KOPT-K1 (cell line): ENCODE results near the gene SBF1.
"Not testable (repeated sequence)": the region's sequence is repeated elsewhere in the genome, so short reads cannot be mapped to it uniquely, and the experiment has no call there.

Experiments used
- H3K27ac ChIP-seq: fragments of 200-600 bp; sonication (generic); 2 replicates; pipeline ENCODE4 v1.5.1; 2016; ENCODE audit warnings: antibody characterized with exemption, mild to moderate bottlenecking, low read depth, low read length; ENCODE audit not compliant: poor library complexity, severe bottlenecking
- H3K36me3 ChIP-seq: fragments of 200-600 bp; sonication (generic); 2 replicates; pipeline ENCODE4 v1.5.1; 2017; ENCODE audit warnings: antibody characterized with exemption, mild to moderate bottlenecking, low read length, moderate library complexity; ENCODE audit not compliant: insufficient read depth
- H3K9me3 ChIP-seq: fragments of 200-600 bp; sonication (generic); 2 replicates; pipeline ENCODE4 v1.5.1; 2017; ENCODE audit warnings: antibody characterized with exemption, low read length, mild to moderate bottlenecking; ENCODE audit not compliant: insufficient read depth, poor library complexity, severe bottlenecking

Gene SBF1

DNA sequence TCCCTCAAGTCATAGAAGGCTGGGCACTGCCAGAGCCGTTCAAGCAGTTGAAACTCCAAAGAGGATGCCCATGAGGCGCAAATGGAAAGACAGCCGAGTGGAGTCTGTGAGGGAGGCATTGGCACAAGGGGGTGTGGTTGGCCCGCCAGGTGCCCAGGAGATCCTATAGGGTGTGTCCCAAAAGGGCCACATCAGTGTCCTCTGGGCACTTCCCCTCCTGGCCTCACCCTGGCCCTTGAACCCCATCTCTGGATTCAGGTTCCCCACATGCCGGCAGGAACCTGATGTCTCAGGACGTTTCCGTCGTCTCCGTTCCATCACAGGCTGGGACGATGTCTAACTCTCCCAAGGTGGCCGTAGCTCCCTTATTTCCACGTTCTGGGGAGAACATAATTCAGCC is 54.3 kb downstream of the SBF1 start:
- Histone ChIP-seq H3K9me3 (no peaks in the 10 kb centered on the region), H3K27ac (no peak overlapping the region), H3K36me3 (peaks cover 94% of the 10 kb centered on the region)

DNA sequence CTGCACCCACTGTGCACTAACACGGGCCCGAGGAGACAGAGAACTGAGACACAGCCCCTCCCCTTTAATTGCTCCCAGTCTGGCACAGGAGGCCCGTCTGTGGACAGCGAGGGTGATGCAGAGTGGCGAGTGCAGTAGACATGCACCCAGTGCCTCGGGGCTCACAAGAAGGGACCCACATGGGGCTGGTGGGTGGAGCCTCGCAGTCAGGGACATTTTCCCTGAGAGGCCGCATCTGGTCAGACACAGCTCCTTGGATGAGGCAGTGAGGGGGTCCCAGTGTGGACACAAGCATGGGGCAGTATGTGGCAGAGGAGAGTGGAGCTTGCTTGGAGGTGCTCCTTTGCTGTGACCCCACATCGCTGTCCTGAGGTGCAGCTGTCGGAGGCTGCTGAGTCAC is 54.8 kb downstream of the SBF1 start:
- no peak overlapping the region for H3K27ac ChIP-seq
- H3K9me3 ChIP-seq: no peaks in the 10 kb centered on the region

DNA sequence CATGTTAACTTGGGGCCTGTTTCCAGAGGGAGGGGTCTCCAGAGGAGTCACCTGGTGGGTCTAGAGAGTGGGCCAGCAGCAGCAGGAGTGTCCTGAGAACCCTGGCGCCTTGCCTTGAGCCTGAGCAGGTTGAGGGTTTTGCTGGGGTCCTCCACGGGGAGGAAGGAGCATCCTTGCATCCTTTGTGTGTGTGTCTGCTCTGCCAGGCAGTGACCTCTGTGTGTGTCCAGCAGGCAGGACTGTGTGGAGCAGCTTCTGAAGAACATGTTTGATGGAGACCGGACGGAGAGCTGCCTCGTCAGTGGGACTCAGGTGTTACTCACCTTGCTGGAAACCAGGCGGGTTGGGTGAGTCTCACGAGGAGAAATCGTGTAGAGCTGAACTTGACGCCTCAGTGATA is 55.7 kb downstream of the SBF1 start:
- Histone ChIP-seq H3K9me3 (no peaks in the 10 kb centered on the region), H3K27ac (no peak overlapping the region), H3K36me3 (peaks cover 95% of the 10 kb centered on the region)

More for the DNA sequence above, 54.8 kb downstream of the SBF1 start:
- H3K36me3 ChIP-seq: peaks cover 94% of the 10 kb centered on the region

DNA sequence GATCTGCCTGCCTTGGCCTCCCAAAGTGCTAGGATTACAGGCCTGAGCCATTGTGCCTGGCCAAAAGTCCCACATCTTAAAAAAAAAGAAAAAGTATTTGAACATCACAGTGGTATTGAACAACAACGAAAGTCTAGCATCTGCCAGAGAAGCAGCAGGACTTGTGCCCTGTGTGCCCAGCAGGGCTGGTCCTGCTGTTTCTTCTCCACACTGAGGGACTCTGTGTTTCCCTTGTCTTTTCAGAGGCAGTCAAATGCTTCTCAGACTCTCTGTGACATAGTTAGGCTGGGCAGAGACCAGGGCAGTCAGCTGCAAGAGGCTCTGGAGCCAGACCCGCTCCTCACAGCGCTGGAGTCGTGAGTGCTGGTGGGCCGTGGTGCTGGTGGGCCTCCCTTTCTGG is 56.2 kb downstream of the SBF1 start:
- Histone ChIP-seq H3K36me3 (peaks cover 95% of the 10 kb centered on the region), H3K9me3 (no peaks in the 10 kb centered on the region), H3K27ac (no peak overlapping the region)

DNA sequence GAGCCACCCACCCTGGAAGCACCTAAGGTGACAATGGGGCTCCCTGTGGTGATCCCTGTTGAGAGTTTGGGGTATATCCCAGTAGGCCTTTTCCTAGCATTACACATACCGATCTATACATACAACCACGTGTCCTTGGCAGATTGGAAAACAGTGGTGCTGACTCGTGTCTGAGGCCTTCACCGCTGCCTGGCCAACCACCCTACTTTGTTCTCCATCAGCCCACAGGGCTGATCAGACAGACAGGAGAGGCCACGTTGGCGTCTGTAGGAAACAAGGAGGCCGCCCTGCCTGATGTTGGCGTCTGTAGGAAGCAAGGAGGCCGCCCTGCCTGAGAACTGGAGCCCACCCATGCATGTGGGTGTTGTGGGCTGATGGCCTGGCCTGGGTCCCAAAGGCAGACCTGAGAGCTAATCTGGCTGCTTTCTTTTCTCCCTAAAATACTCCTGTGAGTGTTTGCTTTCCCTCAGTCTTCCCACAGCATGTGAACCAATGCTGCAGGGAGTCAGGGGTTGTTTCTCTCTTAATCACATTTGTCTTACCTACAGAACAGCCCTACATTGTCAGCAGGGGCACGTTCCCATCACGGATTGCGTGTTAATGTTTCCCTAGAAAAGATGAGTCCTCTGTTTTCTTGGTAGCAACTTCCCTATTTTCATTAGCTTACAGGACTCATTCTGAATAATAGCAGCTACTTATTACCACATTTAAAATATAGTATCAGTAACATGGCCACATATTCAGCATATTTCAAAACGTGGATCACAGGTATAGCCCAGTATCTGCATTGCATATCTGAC is 57.2 kb downstream of the SBF1 start:
- Histone ChIP-seq H3K36me3 (peaks cover 88% of the 10 kb centered on the region), H3K9me3 (no peaks in the 10 kb centered on the region), H3K27ac (no peak overlapping the region)

DNA sequence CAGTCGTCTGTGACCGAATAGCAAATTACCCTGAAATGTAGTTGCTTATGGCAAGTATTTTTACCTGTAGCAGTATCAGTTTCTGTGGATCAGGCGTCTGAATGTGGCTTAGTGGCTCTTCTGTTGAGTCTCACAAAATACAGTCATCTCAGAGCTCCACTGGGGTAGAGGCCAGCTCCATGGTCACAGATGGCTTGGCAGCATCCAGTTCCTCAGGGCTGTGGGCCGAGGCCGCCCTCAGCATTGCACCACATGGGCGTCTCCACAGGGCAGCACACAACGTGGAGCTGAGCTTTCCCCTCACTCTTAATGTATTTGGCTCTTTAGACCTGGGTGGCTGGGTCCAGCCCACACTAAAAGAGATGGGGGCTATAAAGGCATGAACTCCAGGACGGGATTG is 57.8 kb downstream of the SBF1 start:
- Histone ChIP-seq H3K27ac (no peak overlapping the region), H3K36me3 (peaks cover 86% of the 10 kb centered on the region), H3K9me3 (no peaks in the 10 kb centered on the region)

DNA sequence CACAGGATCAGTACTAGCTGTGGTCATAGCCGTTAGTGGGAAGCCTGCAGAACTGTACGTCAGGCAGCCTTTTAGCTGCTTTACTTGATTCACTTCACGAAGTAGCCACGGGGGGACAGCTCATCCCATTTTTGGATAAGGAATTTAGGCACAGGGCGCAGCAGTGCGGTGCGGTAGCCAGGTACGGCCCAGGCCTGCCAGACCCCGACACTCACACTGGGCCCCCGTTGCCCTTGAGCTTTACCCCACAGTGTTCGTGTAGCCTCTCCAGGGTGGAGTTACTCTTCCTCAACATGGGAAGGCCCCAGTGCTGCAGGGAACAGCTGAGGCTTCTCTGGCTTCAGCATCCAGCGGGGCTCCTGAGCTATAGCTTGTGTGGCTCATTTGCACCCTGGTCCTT is 59.4 kb downstream of the SBF1 start:
- Histone ChIP-seq H3K27ac (no peak overlapping the region), H3K36me3 (peaks cover 90% of the 10 kb centered on the region), H3K9me3 (no peaks in the 10 kb centered on the region)

DNA sequence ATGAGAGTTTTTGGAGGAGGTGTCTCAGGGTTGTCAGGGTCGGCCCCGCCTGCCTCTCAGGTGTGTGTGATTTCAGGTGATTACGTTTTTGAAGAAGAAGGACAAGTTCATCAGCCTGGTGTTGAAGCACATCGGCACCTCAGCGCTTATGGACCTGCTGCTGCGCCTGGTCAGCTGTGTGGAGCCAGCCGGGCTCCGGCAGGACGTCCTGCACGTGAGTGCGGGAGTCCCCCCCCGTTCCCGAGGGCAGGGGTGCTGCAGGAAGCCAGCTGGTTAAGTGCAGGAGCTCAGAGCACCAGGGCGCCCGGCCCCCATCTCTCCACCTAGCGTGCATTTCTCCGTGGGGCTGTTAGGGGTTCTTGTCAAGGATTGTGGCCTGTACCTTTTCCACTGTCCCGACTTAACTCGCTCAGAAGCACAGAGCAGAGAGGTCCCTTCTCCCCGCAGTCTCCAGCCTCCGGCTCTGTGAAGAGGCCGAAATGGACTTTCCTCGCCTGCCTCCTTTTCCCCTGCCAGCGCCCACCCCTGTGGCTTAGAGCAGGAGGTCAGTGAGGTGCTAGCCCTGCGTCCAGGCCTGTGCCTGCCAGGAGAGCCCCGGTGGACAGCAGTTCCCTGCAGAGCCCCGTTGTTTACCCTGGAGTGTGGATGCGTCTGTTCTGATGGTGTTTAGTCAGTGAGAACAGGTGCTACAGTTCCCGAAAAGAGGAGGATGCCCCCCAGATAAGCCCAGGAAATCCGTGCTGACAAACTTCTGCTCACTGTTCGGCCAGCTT is 60.2 kb downstream of the SBF1 start:
- Histone ChIP-seq H3K36me3 (peaks cover 86% of the 10 kb centered on the region), H3K9me3 (no peaks in the 10 kb centered on the region), H3K27ac (no peak overlapping the region)

DNA sequence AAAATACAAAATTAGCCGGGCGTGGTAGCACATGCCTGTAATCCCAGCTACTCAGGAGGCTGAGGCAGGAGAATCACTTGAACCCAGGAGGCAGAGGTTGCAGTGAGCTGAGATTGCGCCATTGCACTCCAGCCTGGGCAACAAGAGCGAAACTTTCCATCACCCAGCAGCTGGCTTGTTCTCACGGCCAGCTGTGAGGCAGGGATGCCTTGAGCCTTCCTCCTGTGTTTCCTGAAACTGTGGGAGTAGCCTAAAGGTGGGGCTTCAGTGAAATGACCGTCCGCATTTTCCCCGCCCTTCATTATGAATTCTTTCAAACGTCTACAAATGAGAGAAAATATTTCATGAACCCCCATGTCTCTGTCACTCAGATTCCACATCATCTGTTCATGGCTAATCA is 65.9 kb downstream of the SBF1 start:
- not testable (repeated sequence) for H3K27ac ChIP-seq, H3K9me3 ChIP-seq
- H3K36me3 ChIP-seq: peaks cover 75% of the 10 kb centered on the region

DNA sequence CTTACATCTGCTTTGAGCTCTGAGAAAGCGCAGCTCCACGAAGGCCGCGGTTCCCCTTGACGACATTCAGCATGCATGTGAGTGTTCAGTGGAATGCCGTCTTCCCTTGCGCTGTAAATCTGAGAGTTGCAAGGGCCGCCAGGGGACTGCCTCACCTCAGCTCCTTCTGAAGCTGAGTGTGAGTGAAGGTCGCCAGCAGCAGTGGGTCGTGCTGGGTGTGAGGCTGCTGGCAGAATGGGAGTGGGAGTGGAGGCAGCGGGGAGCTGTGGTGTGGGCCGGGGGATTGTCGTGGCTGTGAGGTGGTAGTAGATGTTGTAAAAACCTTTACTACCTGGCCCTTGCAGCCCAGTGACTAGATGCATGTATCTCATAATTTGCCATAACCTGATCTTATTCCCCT is 66.5 kb downstream of the SBF1 start:
- Histone ChIP-seq H3K9me3 (no peaks in the 10 kb centered on the region), H3K27ac (no peak overlapping the region), H3K36me3 (peaks cover 75% of the 10 kb centered on the region)

DNA sequence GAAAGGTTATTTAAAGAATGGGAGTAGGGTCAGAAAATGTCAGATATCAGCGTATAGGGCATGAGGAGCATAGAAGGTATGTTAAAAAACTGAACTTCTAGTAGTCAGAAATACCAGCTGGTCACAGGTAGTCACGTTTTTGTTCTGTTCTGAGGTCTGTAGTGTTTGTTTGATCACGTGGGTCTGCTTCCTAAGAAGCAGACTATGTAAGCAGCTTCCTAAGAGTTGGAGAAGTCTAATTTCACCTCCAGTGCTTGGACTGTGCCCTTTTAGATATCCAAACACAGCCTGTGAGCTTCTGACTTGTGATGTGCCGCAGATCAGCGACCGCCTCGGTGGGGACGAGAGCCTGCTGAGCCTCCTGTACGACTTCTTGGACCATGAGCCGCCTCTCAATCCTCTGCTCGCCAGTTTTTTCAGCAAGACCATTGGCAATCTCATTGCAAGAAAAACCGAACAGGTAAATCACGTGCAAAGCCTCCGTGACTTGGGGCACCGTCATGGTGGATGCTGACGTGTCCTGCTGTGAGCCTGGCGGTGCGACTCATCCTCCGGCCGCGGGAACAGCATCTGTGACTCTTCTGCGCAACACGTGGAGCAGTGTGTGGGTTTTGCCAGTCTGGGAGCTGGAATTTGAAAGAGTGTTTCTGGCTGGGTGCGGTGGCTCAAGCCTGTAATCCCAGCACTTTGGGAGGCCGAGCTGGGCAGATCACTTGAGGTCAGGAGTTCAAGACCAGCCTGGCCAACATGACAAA is 68.2 kb downstream of the SBF1 start:
- no peak overlapping the region for H3K27ac ChIP-seq

DNA sequence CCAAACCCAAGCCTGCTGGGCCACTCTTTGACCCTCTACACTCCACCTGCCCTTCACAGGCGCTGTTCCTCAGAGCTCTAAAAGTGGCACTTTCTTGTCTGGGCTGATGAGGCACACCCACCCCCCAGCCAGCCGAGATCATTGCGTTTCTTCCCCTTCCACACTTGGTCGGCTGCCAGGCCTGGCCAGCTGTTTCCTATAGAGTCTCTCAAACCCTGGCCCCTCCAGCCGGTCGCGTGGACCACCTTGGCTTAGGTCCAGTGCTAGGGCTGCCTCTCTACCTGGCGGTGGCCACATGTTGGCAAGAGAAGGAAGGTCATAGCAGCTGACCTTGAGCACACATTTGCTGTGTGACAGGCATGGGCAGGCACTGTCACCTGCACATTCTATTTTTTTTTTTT is 71.1 kb downstream of the SBF1 start:
- Histone ChIP-seq H3K36me3 (peaks cover 81% of the 10 kb centered on the region), H3K27ac (no peak overlapping the region), H3K9me3 (no peaks in the 10 kb centered on the region)

More for the DNA sequence above, 68.2 kb downstream of the SBF1 start:
- Histone ChIP-seq H3K9me3 (no peaks in the 10 kb centered on the region), H3K36me3 (peaks cover 84% of the 10 kb centered on the region)

DNA sequence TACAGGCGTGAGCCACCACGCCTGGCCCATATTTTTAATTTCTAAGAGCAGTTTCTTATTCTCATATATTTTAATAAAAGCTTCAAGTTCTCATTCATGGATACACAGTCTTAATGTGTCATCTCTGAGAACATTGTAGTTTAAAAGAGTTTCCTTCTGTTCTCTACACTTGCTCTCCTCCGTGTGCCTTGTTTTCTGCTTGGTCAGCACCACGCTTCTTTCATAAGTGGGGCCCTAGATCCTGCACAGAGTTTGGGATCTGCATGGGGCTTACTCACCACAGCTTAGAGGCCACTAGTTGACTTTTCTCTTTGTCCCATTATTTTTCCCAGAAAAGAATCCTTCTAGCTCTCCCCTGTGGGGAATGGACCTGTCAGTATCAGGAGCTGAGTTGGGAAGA is 72.9 kb downstream of the SBF1 start:
- no peak overlapping the region for H3K27ac ChIP-seq
- no peaks in the 10 kb centered on the region for H3K9me3 ChIP-seq
- peaks cover 69% of the 10 kb centered on the region for H3K36me3 ChIP-seq

DNA sequence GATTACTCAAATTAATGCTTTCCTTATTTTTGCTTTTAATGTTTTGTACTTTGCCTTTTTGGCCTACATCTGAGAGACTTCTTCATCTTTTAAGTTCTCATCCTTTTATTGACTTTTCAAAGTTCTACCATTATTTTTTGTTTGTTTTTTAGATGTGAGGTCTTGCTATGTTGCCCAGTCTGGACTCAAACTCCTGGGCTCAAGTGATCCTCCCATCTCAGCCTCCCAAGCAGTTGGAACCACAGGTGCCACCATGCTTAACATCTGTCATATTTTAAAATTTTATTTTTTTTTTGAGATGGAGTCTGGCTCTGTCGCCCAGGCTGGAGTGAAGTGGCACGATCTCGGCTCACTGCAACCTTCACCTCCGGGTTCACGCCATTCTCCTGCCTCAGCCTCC is 73.9 kb downstream of the SBF1 start:
- Histone ChIP-seq H3K9me3 (no peaks in the 10 kb centered on the region), H3K27ac (no peak overlapping the region), H3K36me3 (peaks cover 67% of the 10 kb centered on the region)

DNA sequence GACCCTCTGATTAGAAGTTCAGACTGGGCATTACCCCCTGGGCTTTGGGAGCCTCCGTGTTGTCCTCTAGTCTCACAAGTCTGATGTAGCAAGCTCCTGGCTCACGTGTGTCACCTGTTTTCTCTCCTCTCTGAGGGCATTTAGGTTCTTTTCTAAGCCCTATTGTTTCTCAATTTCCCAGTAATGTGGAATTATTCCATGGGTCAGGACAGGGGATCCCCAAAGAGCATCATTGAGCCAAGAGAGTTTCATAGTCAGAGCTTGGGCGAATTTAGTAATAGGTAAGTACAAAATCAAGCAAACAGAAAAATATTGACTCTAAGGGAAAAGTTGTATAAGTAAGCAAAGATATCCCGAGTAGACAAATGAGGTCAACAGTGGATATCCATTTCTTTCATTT is 74.4 kb downstream of the SBF1 start:
- H3K9me3 ChIP-seq: no peaks in the 10 kb centered on the region
- peaks cover 73% of the 10 kb centered on the region for H3K36me3 ChIP-seq
- H3K27ac ChIP-seq: no peak overlapping the region
